Astrocyte (in vitro differentiated cells and primary cell): ENCODE data around the gene PRSS33. TPM values are rescaled to one million over a fixed set of nuclear protein-coding genes. Genes with fewer than 3 reads are reported as not detected.

ENCODE experiments used
- DNase-seq: peaks from one replicate; pipeline ENCODE4 v3.0.0-alpha.2; 2010; ENCODE audit warnings: low read depth
- FAIRE-seq: peaks from 2 replicates; lab custom pipeline; 2011; peaks lifted over from hg19 to GRCh38; lab: Jason Lieb, UNC
- H2AFZ ChIP-seq: 2 replicates; pipeline ENCODE4 v1.6.0; 2012; ENCODE audit warnings: low read depth, low read length, inconsistent platforms
- H3K27ac ChIP-seq: 2 replicates; pipeline ENCODE4 v1.5.1; 2011; ENCODE audit warnings: low read depth, low read length, inconsistent platforms
- H3K27me3 ChIP-seq: 2 replicates; pipeline ENCODE4 v1.6.0; 2011; ENCODE audit warnings: low read length, inconsistent platforms; ENCODE audit not compliant: insufficient read depth
- H3K36me3 ChIP-seq: 2 replicates; pipeline ENCODE4 v1.5.1; 2011; ENCODE audit warnings: low read length, inconsistent platforms; ENCODE audit not compliant: insufficient read depth
- H3K4me1 ChIP-seq: 2 replicates; pipeline ENCODE4 v1.5.1; 2011; ENCODE audit warnings: low read length, inconsistent platforms; ENCODE audit not compliant: insufficient read depth
- H3K4me2 ChIP-seq: 2 replicates; pipeline ENCODE4 v1.6.0; 2012; ENCODE audit warnings: low read length, inconsistent platforms
- H3K4me3 ChIP-seq: 2 replicates; pipeline ENCODE4 v1.5.1; 2011; ENCODE audit warnings: low read depth, mild to moderate bottlenecking, low read length, inconsistent platforms; ENCODE audit not compliant: insufficient read depth
- H3K79me2 ChIP-seq: 2 replicates; pipeline ENCODE4 v1.6.0; 2012; ENCODE audit warnings: mild to moderate bottlenecking, low read length, inconsistent platforms; ENCODE audit not compliant: insufficient read depth
- H3K9ac ChIP-seq: 2 replicates; pipeline ENCODE4 v1.6.0; 2012; ENCODE audit warnings: mild to moderate bottlenecking, low read length, inconsistent platforms
- H3K9me3 ChIP-seq: 2 replicates; pipeline ENCODE4 v1.5.1; 2012; ENCODE audit warnings: low read depth, mild to moderate bottlenecking, low read length, inconsistent platforms; ENCODE audit not compliant: insufficient read depth
- H4K20me1 ChIP-seq: 2 replicates; pipeline ENCODE4 v1.6.0; 2012; ENCODE audit warnings: low read length, inconsistent platforms; ENCODE audit not compliant: insufficient read depth
- H3K27ac Mint-ChIP-seq: one replicate; pipeline ENCODE4 v1.8.0; 2021; ENCODE audit warnings: mild to moderate bottlenecking, mixed read lengths; ENCODE audit not compliant: unreplicated experiment
- H3K27me3 Mint-ChIP-seq: one replicate; pipeline ENCODE4 v1.8.0; 2021; ENCODE audit warnings: low read depth, mixed read lengths; ENCODE audit not compliant: unreplicated experiment
- H3K36me3 Mint-ChIP-seq: one replicate; pipeline ENCODE4 v1.8.0; 2021; ENCODE audit warnings: low read depth, mixed read lengths; ENCODE audit not compliant: unreplicated experiment
- H3K4me1 Mint-ChIP-seq: one replicate; pipeline ENCODE4 v1.8.0; 2021; ENCODE audit warnings: low read depth, mixed read lengths; ENCODE audit not compliant: unreplicated experiment
- H3K4me3 Mint-ChIP-seq: one replicate; pipeline ENCODE4 v1.8.0; 2021; ENCODE audit warnings: mild to moderate bottlenecking, moderate library complexity, mixed read lengths; ENCODE audit not compliant: unreplicated experiment
- H3K9me3 Mint-ChIP-seq: one replicate; pipeline ENCODE4 v1.8.0; 2021; ENCODE audit warnings: mild to moderate bottlenecking, mixed read lengths; ENCODE audit not compliant: unreplicated experiment
- CTCF ChIP-seq: IDR thresholded peaks from 2 replicates; pipeline ENCODE4 v1.5.1; 2011; ENCODE audit warnings: low read depth, mild to moderate bottlenecking, inconsistent platforms, low read length, moderate library complexity; ENCODE audit not compliant: insufficient read depth
- EZH2 ChIP-seq: IDR thresholded peaks from 2 replicates; pipeline ENCODE4 v1.6.1; 2012; ENCODE audit warnings: mild to moderate bottlenecking, low read length, inconsistent platforms; ENCODE audit not compliant: insufficient read depth
- total RNA-seq: library from RNA; stranded (reverse); gene quantifications from 2 replicates; pipeline ENCODE4 v1.2.1, GENCODE V29; 2021

The PRSS33 gene
- total RNA-seq, 1 donor from 2014 or later, result not detected

DNA sequence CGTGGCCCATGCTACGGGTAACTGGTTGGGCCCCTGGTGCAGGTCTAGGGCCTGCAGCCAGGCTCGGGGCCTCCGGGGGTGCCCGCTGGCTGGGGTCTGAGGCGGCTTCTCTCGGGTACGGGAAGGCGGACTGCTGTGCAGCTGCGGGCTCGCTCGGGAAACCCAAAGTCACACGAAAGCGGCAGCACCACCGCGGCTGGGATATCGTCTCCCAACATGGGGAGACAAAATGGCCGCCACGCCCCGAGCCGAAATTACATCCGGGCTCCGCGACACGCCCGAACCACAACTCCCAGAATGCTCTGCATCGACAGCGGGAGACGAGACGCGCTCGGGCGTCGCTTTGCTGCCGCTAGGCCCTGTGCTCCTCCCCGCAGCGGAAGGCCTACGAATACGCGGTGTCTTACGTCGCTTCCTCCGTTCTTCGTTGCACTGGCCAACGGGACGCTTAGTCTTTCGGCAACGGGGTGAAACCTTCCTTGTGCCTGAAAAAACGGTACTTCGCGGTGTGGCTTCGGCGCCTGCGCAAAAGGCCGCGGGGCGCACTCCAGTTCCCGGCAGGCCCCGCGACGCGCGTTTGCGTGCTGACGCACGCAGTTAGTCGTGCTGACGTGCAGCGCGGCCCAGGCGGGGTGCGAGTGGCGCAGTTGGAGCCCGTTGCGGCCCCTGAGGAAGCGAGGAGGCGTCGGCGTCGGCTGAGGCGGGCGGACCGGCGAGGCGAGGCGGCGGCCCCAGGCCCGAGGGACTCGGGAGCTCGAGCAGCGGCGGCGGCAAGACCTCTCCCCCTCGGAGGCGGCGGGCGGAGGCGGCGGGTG is 35.1 kb downstream of the PRSS33 start, which contains the start of gene SRRM2:
TSS of gene SRRM2 (plus strand) at position 604 of the 815 bp plus-strand sequence. CDS start 3,727 bp downstream, outside the sequence.
- Histone ChIP-seq H3K4me3 (peak within 1 kb of the TSS; percentile 85), H3K27ac (peak within 1 kb of the TSS; percentile 99), H3K79me2 (peaks cover 56% of the 10 kb centered on the region), H2AFZ (peak within 1 kb of the TSS; percentile 96), H3K9me3 (no peaks in the 10 kb centered on the region), H3K4me2 (peak within 1 kb of the TSS; percentile 96), H3K36me3 (peaks cover 7% of the 10 kb centered on the region), H3K4me1 (peaks cover 25% of the 10 kb centered on the region), H4K20me1 (peaks cover 43% of the 10 kb centered on the region), H3K27me3 (no peaks in the 10 kb centered on the region), H3K9ac (peak within 1 kb of the TSS; percentile 90)
- no peaks in the 10 kb centered on the region for H3K9me3 Mint-ChIP-seq
- H3K4me1 Mint-ChIP-seq, result peaks cover 27% of the 10 kb centered on the region
- DNase-seq, result peak; percentile 92
- peaks cover 8% of the 10 kb centered on the region for H3K36me3 Mint-ChIP-seq
- no peak for TF ChIP-seq CTCF
- no peak for TF ChIP-seq EZH2
- H3K27me3 Mint-ChIP-seq, result no peaks in the 10 kb centered on the region
- peak within 1 kb of the TSS; percentile 92 for H3K4me3 Mint-ChIP-seq
- FAIRE-seq, result no peak
- H3K27ac Mint-ChIP-seq, result peak within 1 kb of the TSS; percentile 95

- peaks cover 37% of the 10 kb centered on the region for H4K20me1 ChIP-seq
- peaks cover 8% of the 10 kb centered on the region for H3K36me3 Mint-ChIP-seq
- peak overlapping the region; percentile 95 for H3K27ac Mint-ChIP-seq
- FAIRE-seq (no peak), DNase-seq (no peak)
- H3K4me2 ChIP-seq, result peak overlapping the region; percentile 96
- peak overlapping the region; percentile 89 for H3K4me3 Mint-ChIP-seq
- peak overlapping the region; percentile 96 for H2AFZ ChIP-seq
- no peaks in the 10 kb centered on the region for H3K9me3 ChIP-seq
- peak overlapping the region; percentile 90 for H3K9ac ChIP-seq
- H3K27ac ChIP-seq, result peak overlapping the region; percentile 99
- peak overlapping the region; percentile 85 for H3K4me3 ChIP-seq
- no peaks in the 10 kb centered on the region for H3K9me3 Mint-ChIP-seq
- TF ChIP-seq EZH2, result no peak
- no peak for TF ChIP-seq CTCF
- peaks cover 25% of the 10 kb centered on the region for H3K4me1 ChIP-seq
- H3K36me3 ChIP-seq, result peaks cover under 1% of the 10 kb centered on the region
- peaks cover 49% of the 10 kb centered on the region for H3K79me2 ChIP-seq
- no peaks in the 10 kb centered on the region for H3K27me3 Mint-ChIP-seq
- no peaks in the 10 kb centered on the region for H3K27me3 ChIP-seq
- H3K4me1 Mint-ChIP-seq, result peaks cover 20% of the 10 kb centered on the region
These were observed 35.8 kb downstream of the PRSS33 start for GRCh38 chr16:2751577-2752034.
